GM23338 (cell line): ENCODE data around the gene SAA1. TPM values are rescaled to one million over a fixed set of nuclear protein-coding genes. Genes with fewer than 3 reads are reported as not detected.
"Not testable (repeated sequence)": the region's sequence is repeated elsewhere in the genome, so short reads cannot be mapped to it uniquely, and the experiment has no call there.

ENCODE experiments used
- ATAC-seq: fragments of 200-7000 bp; cut with Tn5 transposase; 3 replicates; pipeline ENCODE4 v1.9.1; 2020
- DNase-seq: peaks from one replicate; pipeline ENCODE4 v3.0.0-alpha.2; 2015; ENCODE audit warnings: low spot score
- H2AFZ ChIP-seq: fragments of 200-600 bp; sonication (generic); 2 replicates; pipeline ENCODE4 v1.8.0; 2016; ENCODE audit warnings: antibody characterized with exemption, mild to moderate bottlenecking, moderate library complexity
- H3F3A ChIP-seq: fragments of 200-600 bp; sonication (generic); replicated peaks from 2 replicates; pipeline ENCODE4 v1.8.0; 2017; ENCODE audit warnings: antibody characterized with exemption, mixed run types, low read depth
- H3K27ac ChIP-seq: fragments of 200-600 bp; sonication (generic); 2 replicates; pipeline ENCODE4 v1.6.1; 2016; ENCODE audit warnings: low read depth
- H3K27me3 ChIP-seq: fragments of 200-600 bp; sonication (generic); 2 replicates; pipeline ENCODE4 v1.8.0; 2016; ENCODE audit warnings: mild to moderate bottlenecking, mixed run types, moderate library complexity; ENCODE audit not compliant: insufficient read depth
- H3K36me3 ChIP-seq: fragments of 200-600 bp; sonication (generic); 2 replicates; pipeline ENCODE4 v1.8.0; 2016; ENCODE audit warnings: mild to moderate bottlenecking; ENCODE audit not compliant: insufficient read depth
- H3K4me1 ChIP-seq: fragments of 200-600 bp; sonication (generic); 2 replicates; pipeline ENCODE4 v1.8.0; 2016; ENCODE audit warnings: mild to moderate bottlenecking, moderate library complexity; ENCODE audit not compliant: insufficient read depth
- H3K4me2 ChIP-seq: fragments of 200-600 bp; sonication (generic); 2 replicates; pipeline ENCODE4 v1.7.1; 2017; ENCODE audit warnings: mixed run types
- H3K4me3 ChIP-seq: fragments of 200-600 bp; sonication (generic); 2 replicates; pipeline ENCODE4 v1.6.1; 2016; ENCODE audit warnings: mixed run types
- H3K79me2 ChIP-seq: fragments of 200-600 bp; sonication (generic); replicated peaks from 2 replicates; pipeline ENCODE4 v1.8.0; 2017; ENCODE audit warnings: mild to moderate bottlenecking; ENCODE audit not compliant: insufficient read depth
- H3K9me2 ChIP-seq: fragments of 200-600 bp; sonication (generic); 2 replicates; pipeline ENCODE4 v1.8.0; 2017; ENCODE audit not compliant: insufficient read depth
- H4K20me1 ChIP-seq: fragments of 200-600 bp; sonication (generic); replicated peaks from 2 replicates; pipeline ENCODE4 v1.8.0; 2017; ENCODE audit warnings: mild to moderate bottlenecking; ENCODE audit not compliant: insufficient read depth
- H3K27ac Mint-ChIP-seq: 2 replicates; pipeline ENCODE4 v1.8.0; 2020; ENCODE audit warnings: inconsistent platforms, mild to moderate bottlenecking, moderate library complexity, mixed read lengths
- H3K27me3 Mint-ChIP-seq: 3 replicates; pipeline ENCODE4 v1.8.0; 2022; ENCODE audit warnings: low read depth, mild to moderate bottlenecking, moderate library complexity, mixed read lengths, inconsistent platforms; ENCODE audit not compliant: insufficient read depth, poor library complexity
- H3K36me3 Mint-ChIP-seq: 3 replicates; pipeline ENCODE4 v1.8.0; 2021; ENCODE audit warnings: low read depth, mild to moderate bottlenecking, inconsistent platforms, moderate library complexity, mixed read lengths
- H3K4me1 Mint-ChIP-seq: 3 replicates; pipeline ENCODE4 v1.8.0; 2020; ENCODE audit warnings: mild to moderate bottlenecking, inconsistent platforms, mixed read lengths
- H3K4me3 Mint-ChIP-seq: 3 replicates; pipeline ENCODE4 v1.8.0; 2021; ENCODE audit warnings: moderate library complexity, mild to moderate bottlenecking, inconsistent platforms, mixed read lengths
- H3K9me3 Mint-ChIP-seq: 3 replicates; pipeline ENCODE4 v1.8.0; 2020; ENCODE audit warnings: moderate library complexity, mild to moderate bottlenecking, inconsistent platforms, mixed read lengths
- polyA plus RNA-seq: library from polyadenylated mRNA; unstranded; fragments of >200 nt; fragmentation: Nextera tagmentation; extraction: Ambion mirVana; gene quantifications from 2 replicates; pipeline ENCODE4 v1.2.1, GENCODE V29; 2016
- total RNA-seq: library from RNA; depleted of rRNA; stranded (reverse); fragments of >200 nt; shearing (Covaris generic); gene quantifications from 2 replicates; pipeline ENCODE4 v1.2.3, GENCODE V29; 2014
- TF ChIP-seq, protein P1 (sequence below): fragments of 250-450 bp; sonication (Bioruptor Pico); IDR thresholded peaks from 2 replicates; pipeline ENCODE4 v1.5.0; 2020; ENCODE audit warnings: mild to moderate bottlenecking, moderate library complexity

SAA1 gene
- total and polyA plus RNA-seq, 2 experiments from 2014 or later: not detected

DNA sequence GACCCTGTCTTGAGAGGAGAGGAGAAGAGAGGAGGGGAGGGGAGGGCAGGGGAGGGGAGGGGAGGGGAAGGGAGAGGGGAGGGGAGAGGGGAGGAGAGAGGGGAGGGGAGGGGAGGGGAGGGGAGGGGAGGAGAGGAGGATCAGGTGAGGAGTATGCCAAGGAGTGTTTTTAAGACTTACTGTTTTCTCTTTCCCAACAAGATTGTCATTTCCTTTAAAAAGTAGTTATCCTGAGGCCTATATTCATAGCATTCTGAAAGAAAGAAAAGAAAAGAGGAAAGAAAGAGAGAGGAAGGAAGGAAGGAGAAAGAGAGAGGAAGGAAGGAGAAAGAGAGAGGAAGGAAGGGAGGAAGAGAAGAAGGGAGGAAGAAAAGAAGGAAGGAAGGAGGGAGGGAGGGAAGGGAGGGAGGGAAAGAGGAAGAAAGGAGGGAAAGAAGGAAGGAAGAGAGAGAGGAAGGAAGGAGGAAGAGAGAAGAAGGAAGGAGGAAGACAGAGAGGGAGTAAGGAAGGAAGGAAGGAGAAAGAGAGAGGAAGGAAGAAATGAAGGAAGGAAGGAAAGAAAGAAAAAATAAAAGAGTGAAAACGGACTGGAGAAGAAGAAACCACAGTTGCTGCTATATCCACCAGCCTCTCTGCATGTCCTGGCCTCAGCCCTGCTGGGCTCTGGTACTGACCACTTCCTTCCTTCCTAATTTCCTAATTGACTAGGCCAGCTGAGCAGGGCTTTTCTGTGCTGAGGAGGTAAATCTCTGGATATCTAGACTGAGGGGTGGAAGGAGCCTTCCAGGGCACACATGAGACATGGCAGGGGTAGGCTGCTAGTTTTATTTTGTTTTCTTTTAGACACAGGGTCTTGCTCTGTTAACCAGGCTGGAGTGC, 1.1 kb upstream of the SAA1 start (continued):
- TF ChIP-seq, protein P1, sequence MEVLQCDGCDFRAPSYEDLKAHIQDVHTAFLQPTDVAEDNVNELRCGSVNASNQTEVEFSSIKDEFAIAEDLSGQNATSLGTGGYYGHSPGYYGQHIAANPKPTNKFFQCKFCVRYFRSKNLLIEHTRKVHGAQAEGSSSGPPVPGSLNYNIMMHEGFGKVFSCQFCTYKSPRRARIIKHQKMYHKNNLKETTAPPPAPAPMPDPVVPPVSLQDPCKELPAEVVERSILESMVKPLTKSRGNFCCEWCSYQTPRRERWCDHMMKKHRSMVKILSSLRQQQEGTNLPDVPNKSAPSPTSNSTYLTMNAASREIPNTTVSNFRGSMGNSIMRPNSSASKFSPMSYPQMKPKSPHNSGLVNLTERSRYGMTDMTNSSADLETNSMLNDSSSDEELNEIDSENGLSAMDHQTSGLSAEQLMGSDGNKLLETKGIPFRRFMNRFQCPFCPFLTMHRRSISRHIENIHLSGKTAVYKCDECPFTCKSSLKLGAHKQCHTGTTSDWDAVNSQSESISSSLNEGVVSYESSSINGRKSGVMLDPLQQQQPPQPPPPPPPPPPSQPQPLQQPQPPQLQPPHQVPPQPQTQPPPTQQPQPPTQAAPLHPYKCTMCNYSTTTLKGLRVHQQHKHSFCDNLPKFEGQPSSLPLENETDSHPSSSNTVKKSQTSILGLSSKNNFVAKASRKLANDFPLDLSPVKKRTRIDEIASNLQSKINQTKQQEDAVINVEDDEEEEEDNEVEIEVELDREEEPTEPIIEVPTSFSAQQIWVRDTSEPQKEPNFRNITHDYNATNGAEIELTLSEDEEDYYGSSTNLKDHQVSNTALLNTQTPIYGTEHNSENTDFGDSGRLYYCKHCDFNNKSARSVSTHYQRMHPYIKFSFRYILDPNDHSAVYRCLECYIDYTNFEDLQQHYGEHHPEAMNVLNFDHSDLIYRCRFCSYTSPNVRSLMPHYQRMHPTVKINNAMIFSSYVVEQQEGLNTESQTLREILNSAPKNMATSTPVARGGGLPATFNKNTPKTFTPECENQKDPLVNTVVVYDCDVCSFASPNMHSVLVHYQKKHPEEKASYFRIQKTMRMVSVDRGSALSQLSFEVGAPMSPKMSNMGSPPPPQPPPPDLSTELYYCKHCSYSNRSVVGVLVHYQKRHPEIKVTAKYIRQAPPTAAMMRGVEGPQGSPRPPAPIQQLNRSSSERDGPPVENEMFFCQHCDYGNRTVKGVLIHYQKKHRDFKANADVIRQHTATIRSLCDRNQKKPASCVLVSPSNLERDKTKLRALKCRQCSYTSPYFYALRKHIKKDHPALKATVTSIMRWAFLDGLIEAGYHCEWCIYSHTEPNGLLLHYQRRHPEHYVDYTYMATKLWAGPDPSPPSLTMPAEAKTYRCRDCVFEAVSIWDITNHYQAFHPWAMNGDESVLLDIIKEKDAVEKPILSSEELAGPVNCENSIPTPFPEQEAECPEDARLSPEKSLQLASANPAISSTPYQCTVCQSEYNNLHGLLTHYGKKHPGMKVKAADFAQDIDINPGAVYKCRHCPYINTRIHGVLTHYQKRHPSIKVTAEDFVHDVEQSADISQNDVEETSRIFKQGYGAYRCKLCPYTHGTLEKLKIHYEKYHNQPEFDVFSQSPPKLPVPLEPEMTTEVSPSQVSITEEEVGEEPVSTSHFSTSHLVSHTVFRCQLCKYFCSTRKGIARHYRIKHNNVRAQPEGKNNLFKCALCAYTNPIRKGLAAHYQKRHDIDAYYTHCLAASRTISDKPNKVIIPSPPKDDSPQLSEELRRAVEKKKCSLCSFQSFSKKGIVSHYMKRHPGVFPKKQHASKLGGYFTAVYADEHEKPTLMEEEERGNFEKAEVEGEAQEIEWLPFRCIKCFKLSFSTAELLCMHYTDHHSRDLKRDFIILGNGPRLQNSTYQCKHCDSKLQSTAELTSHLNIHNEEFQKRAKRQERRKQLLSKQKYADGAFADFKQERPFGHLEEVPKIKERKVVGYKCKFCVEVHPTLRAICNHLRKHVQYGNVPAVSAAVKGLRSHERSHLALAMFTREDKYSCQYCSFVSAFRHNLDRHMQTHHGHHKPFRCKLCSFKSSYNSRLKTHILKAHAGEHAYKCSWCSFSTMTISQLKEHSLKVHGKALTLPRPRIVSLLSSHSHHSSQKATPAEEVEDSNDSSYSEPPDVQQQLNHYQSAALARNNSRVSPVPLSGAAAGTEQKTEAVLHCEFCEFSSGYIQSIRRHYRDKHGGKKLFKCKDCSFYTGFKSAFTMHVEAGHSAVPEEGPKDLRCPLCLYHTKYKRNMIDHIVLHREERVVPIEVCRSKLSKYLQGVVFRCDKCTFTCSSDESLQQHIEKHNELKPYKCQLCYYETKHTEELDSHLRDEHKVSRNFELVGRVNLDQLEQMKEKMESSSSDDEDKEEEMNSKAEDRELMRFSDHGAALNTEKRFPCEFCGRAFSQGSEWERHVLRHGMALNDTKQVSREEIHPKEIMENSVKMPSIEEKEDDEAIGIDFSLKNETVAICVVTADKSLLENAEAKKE (CRISPR knock-in tag): no peak

DNA sequence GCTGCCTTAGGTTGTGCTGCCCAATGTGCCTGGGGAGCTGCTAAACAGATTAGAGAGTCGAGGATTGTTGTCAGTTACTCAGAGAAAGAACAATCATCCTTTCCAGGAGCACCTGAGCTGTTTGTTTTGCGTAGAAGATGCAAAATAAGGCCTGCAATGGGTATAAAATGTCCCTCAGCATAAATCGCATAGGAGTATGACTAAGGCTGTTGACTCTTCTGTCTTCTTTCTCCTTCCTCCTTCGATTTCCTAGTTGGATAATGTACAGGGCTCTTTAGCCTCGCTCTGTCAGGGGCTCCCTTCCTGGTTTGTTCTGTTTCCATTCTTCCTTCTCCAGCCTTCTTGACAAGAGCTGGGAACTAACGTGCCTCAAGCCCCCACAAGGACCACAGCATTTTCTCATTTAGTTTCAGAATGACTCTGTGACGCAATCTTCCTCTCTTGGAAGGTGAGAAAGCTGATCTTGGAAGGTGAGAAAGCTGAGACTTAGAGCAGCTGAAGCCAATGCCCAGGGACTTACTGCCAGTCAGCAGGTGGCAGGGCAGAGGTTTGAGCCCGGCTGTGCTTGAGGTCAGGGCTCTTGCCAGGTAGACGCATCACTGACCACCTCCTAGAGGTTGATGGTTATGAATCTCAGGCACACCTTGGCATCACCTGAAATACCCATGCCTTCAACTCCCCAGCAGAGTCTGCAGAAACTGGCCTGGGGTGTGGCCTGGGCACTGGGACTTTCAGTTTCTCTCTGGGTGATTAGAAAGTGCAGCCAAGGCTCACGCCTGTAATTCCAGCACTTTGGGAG, 1.5 kb downstream of the SAA1 start:
- not testable (repeated sequence) for H3F3A ChIP-seq, H2AFZ ChIP-seq, H3K36me3 Mint-ChIP-seq, ATAC-seq, H4K20me1 ChIP-seq, H3K9me2 ChIP-seq, H3K36me3 ChIP-seq, H3K4me3 ChIP-seq, H3K79me2 ChIP-seq, H3K4me3 Mint-ChIP-seq, H3K4me1 Mint-ChIP-seq, H3K27ac ChIP-seq, H3K27me3 ChIP-seq, H3K9me3 Mint-ChIP-seq, H3K4me1 ChIP-seq, H3K4me2 ChIP-seq, DNase-seq, H3K27me3 Mint-ChIP-seq, H3K27ac Mint-ChIP-seq

DNA sequence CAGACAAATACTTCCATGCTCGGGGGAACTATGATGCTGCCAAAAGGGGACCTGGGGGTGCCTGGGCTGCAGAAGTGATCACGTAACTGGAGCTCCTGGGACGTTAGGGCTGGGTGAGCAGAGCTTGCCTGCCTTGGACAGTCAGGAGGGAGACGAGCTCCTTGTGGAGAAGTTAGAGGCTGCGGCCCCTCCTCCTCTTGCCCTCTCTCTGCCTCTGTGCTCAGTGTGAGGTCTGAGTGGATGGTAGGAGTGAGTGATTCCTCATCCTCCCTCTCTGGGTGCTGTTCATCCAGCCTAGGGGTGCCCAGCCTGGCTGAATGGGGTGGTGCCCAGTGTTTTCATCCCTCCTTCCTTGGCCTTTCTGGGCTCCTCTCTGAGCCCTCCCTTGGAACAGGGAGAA, 3.2 kb downstream of the SAA1 start:
- H3K36me3 Mint-ChIP-seq, H3F3A ChIP-seq, H3K4me3 ChIP-seq, H3K79me2 ChIP-seq, H3K9me3 Mint-ChIP-seq, H4K20me1 ChIP-seq, H2AFZ ChIP-seq, H3K4me1 ChIP-seq, H3K27ac Mint-ChIP-seq, DNase-seq, H3K9me2 ChIP-seq, H3K4me2 ChIP-seq, H3K27me3 ChIP-seq, H3K36me3 ChIP-seq, H3K4me3 Mint-ChIP-seq, H3K27me3 Mint-ChIP-seq, H3K27ac ChIP-seq, H3K4me1 Mint-ChIP-seq: not testable (repeated sequence)
- peak; percentile 75 for ATAC-seq
